ENCODE results near the gene PDLIM7.

PDLIM7 gene

DNA sequence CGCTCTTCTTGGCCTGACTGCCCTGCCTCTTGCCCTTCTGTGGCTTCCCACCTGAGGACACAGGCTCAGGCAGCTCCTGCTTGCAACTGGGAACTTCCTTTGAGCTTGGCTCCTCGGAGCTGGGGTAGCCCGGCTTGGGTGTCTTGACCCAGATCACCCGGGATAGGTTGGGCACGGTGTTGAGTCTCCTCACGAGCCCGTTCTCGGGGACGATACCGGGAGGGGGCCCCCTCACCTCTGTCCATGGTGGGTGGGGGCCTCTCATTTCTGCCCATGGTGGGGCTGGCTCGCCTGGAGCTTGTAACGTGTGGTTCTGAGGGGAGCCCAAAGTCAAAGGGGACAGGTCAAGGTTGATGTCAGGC, 27.1 kb upstream of the PDLIM7 start:
- DNase-seq (ENCODE audit: low spot score): no peak

DNA sequence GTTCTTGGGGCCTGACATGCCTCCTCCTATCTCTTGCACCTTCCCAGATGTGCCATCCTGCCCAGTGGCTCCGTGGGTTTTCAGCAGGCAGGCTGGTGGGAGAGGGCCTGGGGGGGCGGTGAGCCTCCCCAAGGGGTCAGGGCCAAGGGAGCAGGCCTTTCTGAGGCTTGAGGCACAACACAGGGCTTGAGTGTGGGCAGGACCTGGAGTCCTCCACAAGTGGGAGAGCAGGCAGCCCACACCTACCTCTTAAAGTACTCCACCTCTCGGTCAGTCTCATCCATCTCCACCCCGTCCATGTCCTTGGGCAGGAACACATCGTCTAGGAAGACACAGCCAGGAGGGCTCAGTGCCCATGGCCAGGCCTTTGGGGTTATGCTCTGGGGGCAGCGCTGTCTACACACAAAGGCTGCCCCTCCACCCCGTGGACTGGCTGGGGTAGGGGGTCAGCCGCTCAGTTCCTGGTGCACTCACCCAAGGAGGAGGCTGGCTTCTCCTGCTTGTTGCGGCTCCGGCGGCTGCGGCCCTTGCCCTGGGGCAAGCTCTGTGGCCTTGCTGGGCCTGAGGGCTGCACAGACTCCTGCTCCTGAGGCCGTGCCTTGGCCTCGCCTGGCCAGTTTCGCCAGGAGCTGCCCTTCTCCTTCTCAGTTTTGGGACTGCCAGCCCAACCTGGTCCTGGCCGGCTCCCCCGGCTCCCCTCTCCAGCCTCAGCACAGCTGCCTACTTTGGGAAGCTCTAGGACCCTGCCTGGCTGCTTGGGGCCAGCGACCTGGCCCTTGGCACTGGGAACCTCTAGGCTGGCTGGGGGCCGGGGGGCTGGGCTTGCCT, 26.5 kb upstream of the PDLIM7 start:
- DNase-seq (ENCODE audit: low spot score): no peak

DNA sequence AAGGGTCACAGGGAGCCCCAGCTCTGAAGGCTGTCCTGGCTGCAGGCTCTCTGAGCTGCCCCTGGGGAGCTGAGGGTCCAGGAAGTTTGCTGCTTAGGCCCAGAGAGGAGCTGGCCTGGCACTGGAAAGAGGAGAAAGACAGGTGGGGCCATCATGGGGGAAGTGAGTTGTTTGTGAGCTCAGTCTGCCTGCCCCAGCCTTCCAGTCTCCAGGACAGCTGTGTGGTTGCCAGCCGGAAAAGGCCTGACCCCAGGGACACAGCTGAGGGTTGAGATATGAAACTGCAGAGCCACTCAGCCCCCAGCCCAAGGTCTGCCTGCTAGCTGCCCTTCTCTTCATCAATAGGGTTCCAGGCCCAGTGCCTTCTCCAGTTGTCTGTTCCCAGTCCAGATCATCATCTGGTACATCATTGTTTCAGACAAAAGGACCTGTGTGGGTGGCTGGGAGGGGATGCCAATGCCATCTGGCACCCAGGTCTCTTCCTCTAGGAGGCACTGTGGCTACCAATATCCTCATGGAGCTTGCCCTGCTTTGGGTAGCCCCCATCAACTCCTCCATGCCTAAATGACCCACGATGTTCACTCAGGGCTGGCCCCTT, 23.6 kb upstream of the PDLIM7 start:
- no peak for DNase-seq (ENCODE audit: low spot score)

DNA sequence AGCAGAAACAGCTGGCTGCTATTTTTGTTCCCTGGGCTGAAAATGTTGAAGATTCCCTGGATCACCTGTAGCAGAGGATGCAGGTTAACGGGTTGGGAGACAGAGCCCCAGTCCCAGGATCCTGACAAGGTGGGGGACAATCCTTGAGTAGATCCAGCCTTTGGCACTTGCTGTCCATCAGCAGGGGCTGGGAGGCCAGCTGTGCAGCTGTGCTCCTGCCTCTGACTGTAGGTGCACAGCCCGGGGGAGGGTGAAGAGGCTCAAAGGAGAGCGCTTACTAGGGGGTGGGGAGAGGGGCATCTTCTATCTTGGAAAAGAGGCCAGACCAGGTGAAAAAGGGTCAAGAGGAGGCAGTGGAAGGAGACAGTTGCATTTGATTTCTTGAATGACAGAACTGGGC, 22.9 kb upstream of the PDLIM7 start:
- DNase-seq (ENCODE audit: low spot score): no peak

DNA sequence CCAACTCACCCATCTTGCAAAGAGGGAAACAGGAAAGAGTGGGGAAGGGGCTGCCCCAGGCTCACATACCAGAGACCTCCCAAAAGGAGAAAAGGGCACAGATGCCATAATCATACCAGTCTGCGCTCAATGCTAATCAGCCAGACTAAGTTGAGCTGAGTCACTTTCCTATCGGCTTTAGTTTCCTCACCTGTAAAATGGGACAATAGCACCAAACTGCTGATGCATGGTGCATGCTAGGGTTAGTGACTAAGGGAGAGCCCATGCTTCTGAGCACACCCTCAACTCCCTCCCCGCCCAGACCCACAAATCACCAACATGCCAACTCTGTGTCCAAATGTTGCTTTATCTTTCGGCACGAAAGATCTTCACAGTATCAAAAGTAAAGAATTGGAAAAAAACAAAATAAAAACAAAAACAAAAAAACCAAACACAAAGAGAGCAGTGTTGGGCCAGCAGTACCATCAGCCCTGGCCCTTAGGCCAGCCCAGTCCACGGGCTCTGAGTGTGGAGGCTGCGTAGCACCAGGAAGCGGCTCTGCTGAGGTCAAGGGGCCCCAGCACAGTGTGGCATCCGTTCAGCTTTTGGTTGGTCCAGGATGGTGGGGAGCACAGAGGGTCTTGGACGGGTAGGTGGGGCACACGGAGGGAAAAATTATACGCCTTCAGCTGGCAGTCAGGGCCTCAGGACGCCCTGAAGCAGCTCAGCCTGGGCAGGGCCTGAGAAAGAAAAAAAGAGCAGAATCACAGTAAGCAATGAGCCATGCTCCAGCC, 22.2 kb upstream of the PDLIM7 start:
- no peak for DNase-seq (ENCODE audit: low spot score)

DNA sequence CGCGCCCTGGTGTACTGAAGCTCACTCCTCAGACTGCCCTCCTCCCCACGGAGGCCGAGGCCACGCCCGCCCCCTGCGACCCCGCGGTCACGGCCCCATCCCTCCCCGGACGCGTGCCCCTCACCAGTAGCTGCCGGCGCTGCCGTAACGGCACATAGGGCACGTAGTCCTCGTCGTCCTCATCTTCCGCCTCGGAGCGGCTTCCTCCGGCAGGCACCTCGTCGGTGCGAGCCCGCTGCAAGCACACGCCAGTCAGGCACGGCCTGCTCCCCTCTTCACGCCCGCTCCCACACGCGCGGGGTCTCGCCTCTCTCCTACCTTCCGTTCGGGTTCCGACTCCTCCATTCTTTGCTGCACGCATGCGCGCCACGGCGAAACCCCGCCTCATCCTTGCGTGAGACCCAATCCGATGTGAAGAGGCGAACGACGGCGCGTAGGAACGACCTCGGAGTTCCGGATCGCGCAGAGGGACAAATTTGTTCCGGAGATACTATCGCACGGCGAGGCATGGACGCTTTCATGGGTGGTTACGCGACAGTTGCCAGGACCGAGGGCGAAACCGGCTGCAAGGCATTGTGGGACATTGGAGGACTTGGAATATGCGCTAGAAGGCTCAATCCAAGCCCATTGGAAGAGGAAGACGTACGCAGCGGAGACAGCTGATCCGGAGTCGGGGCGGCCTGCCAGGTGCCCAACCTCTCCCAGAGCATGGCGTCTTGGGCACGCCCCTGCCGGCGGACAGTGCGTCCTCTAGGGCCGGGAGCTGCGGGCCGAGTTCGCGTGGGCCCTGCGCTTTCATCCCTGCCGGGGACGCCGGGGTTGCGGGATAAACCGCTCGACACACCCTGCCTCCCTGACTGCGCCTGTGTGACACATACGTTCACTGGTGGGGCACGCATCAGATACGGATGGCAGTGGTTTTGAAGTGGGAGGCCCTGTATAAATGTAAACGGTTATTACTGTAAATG, 19.5 kb upstream of the PDLIM7 start, which contains the start of gene DDX41:
Gene DDX41, minus strand, starts transcription at position 361 of the 968 bp plus-strand sequence. Its CDS starts 16 bp downstream, at position 345.
- peak; percentile 99 for DNase-seq (ENCODE audit: low spot score)

DNA sequence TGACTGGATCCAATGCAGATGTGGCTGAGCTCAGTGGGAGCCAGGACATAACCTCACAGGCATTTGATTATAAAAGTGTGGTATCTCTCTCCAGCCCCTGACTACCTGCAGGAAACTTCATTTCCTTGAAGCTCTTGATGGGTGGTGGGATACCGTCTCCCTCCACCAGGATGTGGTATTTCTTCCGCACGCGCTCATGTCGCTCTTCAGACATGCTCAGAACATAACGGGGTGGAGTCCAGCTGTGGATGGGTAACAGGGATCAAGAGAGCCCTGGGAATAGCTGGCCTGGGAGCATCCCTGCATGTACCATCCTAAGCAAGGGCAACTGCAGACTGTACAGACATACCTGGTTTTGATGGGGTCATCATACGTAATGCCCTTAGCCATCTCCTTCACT, 18.2 kb upstream of the PDLIM7 start:
- DNase-seq (ENCODE audit: low spot score): no peak

DNA sequence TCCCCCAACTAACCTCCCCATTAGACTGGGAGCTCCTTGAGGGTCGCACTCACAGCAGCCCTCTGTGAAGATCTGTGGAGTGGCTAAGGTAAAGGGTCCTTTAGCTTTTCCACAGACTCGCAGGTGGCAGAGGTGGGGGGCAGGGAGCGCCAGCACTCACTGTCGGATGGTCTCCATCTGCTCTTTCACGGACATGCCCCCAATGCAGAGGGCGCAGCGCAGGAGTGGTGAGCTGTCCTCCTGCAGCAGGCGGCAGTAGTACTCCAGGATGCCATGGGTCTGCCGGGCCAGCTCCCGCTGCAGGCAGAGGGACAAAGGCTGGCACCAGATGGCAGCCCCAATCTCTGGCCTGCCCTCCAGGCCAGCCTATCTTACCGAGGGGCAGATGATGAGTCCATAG, 17.1 kb upstream of the PDLIM7 start:
- DNase-seq (ENCODE audit: low spot score): no peak

DNA sequence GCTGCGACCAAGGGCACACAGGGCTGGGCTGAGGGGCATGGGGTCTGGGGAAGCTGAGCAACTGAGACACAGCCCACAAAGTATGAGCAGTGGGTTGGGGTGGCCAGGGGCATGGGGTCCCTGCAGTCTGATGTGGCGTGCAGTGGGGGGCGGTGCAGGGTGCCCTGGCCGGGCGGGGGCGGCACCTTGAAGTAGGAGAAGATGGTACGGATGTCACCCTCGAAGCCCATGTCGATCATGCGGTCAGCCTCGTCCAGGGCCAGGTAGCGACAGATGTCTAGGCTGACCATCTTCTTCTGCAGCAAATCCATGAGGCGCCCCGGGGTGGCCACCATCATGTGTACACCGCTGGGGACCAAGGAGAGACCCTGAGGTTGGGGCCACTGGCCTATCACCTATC, 16.1 kb upstream of the PDLIM7 start:
- no peak for DNase-seq (ENCODE audit: low spot score)

DNA sequence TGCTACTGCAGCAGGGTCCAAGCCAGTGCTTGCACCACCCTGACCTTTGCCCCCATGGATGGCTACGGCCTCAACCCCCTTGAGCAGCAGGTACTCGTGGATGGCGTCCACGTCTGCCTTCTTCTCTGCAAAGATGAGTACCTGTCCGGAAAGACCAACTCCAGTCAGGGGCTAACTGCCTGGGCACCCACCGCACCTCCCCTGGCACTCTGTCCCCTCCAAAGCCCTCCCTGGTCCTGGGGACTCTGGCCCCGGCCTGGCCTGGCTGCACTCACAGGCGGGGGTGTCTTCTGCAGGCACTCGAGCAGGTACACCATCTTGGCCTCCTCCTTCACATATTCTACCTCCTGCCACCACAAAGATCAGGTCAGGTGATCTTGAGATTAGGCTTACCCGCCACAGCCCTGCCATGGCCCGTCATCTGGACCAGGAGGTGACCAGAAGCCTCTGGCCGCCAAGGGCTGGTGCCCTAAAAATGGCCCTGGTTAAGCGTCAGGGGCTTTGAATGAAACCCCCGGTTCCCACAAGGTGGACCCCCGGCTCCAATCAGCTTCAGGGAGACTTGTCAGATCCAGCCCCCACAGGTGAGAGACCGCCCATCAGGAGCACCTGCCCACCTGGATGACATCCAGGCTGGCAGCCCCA, 15.5 kb upstream of the PDLIM7 start:
- DNase-seq (ENCODE audit: low spot score): no peak

DNA sequence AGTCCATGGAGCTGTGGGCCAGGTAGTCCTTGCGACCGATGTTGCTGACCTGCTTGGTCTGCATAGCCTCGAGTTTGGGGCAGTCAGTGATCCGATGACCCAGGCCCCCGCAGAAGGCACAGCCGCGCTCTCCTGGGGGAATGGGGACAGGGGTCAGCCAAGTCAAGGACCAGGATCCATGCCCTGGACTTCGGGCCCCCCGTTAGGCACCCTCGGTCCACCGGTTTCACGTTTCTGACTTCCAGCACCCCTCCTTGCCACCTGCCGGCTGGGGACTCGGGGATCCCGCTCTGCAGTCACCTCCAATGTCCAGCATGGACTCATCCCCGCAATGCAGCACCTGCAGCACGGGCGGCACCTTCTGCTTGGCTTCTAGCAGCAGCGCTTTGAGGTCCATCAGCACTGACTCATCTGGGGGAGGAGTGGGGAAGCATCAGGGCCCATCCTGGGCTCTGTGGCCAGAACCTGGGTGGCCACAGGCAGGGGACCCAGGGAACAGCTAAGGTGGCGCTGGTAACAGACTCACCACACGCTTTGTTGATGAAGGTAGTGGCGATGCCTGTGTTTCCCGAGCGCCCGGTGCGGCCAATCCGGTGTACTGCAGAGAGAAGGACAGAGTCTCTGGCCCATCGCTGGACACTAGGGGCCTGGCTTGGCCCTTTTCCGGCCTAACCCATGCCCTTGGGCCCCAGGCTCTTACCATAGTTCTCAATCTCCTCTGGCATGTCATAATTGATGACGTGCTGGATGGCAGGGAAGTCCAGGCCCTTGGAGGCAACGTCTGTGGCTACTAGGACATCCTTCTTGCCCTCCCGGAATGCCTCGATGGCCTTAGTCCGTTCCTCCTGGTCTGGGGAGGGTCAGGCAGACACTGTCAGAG, 14.6 kb upstream of the PDLIM7 start:
- no peak for DNase-seq (ENCODE audit: low spot score)

DNA sequence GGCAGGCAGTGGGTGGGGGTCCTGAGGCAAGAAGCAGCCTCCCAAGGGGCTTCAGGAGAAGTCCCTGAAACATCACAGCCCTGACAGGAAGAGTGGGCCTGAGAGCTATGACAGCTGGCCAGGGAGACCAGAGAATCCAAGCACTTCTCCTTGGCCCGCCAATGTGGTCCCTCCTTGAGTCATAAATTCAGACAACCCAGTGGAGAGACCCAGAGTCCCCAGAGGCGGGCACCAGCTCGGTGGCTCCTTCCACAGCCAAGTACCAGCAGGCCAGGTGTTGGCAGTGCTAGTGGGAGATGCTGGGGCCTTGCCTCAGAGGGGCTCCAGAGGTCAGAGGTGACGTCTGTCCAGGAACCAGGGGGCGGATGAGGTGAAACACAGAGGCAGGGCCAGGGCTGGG, 13.8 kb upstream of the PDLIM7 start:
- DNase-seq (ENCODE audit: low spot score): no peak

DNA sequence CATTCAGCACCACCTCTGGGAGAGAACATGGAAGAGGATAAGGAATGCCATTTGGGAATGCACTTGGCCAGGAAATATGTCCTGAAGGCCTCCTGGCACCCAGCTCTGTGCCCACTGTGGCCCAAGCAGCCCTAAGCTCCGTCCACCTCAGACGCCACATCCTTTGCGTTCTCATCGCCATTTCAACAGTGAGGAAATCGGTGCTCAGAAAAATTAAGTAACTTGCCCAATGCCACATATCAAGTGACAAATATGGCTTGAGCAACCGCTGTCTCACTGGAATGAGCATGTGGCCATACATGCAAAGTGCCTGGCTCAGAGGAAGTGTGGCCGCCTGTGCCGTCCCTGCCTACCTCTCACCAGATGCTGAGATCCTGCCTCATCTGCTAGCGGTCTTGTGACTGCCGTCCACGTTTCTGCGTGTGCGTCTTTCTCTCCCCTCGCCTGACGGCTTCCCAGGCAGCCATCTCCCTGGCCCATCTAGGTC, 13.2 kb upstream of the PDLIM7 start:
- DNase-seq (ENCODE audit: low spot score): no peak

DNA sequence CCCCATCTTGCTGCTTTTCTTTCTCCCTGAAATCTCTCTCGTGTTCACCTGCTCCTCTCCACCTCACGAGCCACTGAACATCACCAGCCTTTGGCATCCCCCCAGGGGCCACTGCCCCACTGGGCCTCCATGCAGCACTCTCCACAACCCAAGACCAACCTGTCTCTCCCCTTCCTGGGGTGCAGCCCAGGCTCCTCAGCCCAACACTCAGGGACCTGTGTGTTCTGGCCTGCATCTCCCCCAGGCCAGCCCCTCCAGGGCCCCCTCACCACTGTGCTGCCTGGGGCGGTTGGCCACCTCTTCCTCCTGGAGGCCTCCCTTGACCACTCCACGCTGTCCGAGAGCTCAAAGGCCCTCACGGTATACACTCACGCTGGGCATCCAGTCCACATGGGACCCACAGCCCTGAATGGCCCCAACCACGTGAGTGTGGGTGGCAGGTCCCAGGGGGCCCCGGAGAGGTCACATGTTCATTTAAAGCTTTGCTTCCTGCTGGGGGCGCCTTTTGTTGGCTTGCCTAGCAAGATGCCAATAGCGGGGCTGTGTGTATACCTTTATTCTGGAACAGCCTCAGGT, 12.7 kb upstream of the PDLIM7 start:
- no peak for DNase-seq (ENCODE audit: low spot score)

DNA sequence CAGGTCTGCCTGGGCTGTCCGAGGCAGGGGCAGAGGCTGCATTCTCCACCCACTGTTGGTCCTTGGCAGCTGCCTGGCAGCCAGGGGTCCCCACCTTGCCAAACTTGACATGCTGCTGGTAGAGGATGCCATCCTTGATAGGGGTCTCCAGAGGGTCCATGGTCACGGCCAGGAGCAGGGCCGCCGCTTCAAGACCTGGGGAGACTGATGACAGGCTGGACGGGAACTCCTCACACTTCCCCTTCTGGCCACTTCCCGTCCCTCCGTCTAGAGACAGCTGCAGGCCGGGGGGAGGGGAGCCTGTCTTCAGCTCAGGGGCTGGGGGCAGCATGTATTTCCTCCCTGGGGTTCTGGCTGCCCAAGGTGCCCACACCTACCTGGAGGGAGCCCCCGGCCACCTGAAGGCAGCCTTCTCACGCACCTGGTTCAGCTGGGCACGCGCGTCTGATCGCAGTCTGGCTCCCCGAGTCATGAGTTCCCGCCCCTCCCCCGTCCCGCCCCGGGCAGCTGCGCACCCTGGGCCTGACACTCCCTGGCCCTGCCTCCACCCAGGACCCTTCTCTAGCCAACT, 12.1 kb upstream of the PDLIM7 start, which contains the start of gene DOK3:
Gene DOK3, minus strand, starts transcription at position 446 of the 571 bp plus-strand sequence. Its CDS starts 286 bp downstream, at position 160.
- no peak for DNase-seq (ENCODE audit: low spot score)

DNA sequence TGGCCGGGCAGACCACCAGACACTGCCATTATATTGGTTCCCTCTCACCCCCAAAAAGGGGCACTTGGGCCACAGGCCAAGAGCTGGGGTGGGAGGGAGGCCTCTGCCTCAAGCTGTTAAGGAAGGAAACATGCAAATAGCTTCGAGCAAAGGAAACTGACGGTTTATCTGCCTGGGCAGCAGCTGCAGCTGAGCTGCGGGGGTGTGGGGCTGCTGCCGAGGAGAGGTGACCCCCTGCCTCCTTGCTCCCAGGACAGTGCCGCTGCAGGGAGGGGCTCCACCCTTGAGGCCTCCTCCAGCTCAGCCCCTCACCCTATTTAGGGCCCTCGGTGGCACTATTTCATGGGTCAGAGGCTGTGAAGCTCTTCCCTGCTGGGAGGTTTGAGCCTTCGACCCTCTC, 11.4 kb upstream of the PDLIM7 start:
- no peak for DNase-seq (ENCODE audit: low spot score)

DNA sequence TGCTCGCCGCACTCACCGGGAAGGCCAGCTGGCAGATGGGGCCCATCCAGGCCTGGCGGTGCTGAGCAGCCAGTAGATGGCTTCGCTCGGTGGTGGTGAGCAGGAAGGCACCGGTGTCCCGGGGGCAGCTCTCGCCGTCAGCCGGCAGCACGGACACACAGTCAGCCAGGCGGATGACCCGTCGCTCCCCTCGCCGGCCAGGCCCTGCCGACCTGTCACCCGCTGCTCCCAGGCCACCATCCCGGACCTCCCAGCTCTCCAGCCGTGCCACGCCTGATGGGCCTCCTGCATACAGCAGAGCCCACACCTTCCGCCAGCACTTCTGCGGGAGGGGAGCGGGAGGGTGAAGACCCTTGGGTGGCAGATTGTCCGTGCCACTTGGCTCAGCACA, 10.8 kb upstream of the PDLIM7 start:
- no peak for DNase-seq (ENCODE audit: low spot score)

DNA sequence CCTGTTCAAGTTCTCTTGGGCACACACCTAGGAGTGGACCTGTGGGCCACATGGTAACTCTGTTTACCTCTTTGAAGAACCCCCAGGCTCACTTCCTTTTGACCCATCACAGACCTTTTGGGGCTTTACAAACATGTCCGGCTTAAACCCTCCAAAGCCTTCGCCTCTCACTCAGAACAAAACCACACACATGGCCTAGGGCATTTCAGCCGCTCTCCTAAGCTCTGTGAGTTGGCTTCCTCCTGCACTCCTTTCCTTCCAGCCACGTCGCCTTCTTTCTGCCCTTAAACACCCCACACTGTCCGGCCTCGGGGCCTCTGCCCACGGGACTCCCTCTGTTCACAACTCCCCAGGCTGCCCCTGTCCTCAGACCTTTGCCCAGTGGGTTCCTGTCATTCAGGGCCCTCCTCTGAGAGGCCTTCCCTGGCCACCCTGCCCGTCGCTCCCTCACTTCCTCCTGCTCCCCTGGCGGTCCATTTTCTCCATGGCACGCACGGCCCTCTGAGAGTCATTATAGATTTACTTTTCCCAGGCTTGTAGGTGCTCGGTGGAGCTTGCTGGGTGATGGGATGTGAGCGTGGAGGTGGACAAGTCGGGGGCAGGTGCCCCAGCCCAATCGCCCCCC, 10.3 kb upstream of the PDLIM7 start:
- no peak for DNase-seq (ENCODE audit: low spot score)

DNA sequence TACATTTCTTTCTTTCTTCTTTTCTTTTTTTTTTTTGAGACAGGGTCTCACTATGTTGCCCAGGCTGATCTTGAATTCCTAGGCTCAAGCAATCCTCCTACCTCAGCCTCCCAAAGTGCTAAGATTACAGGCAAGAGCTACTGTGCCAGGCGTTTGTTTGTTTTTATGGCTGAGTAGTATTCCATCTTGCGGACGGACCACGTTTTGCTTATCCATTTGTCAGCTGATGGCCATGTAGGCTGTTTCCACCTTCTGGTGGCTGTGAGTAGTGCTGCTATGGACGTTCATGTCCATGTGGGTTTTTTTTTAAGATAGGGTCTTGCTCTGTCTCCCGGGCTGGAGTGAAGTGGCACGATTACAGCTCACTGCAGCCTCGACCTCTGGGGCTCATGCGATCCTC, 9.8 kb upstream of the PDLIM7 start:
- no peak for DNase-seq (ENCODE audit: low spot score)

Data from HuH-7.5 (cell line).